GM19467 (cell line): ENCODE measurements around the gene MYOF.
"Not testable (repeated sequence)": the region's sequence is repeated elsewhere in the genome, so short reads cannot be mapped to it uniquely, and the experiment has no call there.

Experiments used
- ATAC-seq: cut with Tn5 transposase; IDR thresholded peaks from one replicate; pipeline ENCODE4 v1.9.1; 2021; ENCODE audit warnings: mild to moderate bottlenecking, moderate library complexity; ENCODE audit not compliant: unreplicated experiment

Gene MYOF

GRCh38 chr10:93485690-93486089 lies 3.6 kb upstream of the MYOF start:
- ATAC-seq, result no peak

- ATAC-seq, result no peak
Measured at GRCh38 chr10:93481637-93482144, 443 bp downstream of the MYOF start.

- no peak for ATAC-seq
Measured at GRCh38 chr10:93478873-93479272, 3.3 kb downstream of the MYOF start.

DNA sequence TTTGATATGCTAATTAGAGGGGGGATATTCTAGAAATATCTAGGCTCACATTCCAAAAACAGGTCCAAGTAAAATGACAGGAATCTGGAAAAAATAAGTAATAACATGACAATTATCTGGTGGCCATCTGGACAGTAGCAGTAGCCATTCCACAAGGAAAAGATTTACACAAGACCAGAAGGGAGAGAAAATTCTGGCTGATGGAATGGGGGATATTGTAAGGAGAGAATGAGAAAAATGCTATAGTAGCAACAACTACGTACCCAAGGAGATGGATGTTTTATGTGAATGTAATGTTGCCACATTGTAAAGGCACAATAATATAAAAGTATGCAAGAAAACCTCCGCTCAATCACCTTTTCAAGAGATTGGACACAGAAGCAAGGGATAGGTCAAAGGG lies 5.4 kb downstream of the MYOF start:
- ATAC-seq, result no peak

DNA sequence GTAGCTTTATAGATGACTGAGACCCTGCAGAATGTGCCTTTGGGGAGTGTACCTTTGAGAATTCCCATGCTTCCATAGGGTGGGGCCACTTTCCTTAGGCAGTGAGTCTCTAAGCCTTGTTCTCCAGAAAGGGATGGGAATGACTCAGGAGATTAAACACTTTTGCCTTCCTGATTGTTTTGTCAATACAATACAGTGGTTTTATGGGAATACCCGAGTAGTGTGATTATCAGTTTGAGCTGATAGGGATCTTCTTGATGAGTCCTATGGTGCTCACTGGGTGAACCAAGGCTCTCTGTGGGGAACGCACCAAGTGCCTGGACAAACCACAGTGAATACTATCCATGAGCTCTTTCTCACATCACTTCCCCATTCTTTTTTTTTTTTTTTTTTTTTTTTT lies 6.3 kb downstream of the MYOF start:
- no peak for ATAC-seq

GRCh38 chr10:93475227-93475626 lies 6.9 kb downstream of the MYOF start:
- no peak for ATAC-seq

- no peak for ATAC-seq
Measured at GRCh38 chr10:93473804-93474472, 8.2 kb downstream of the MYOF start.

- ATAC-seq, result no peak
Measured at GRCh38 chr10:93473161-93473560, 9.0 kb downstream of the MYOF start.

GRCh38 chr10:93471110-93471651 lies 11.0 kb downstream of the MYOF start:
- no peak for ATAC-seq

GRCh38 chr10:93469454-93469853 lies 12.7 kb downstream of the MYOF start:
- no peak for ATAC-seq

- no peak for ATAC-seq
Measured at GRCh38 chr10:93468461-93469213, 13.5 kb downstream of the MYOF start.

- not testable (repeated sequence) for ATAC-seq
Measured at GRCh38 chr10:93467635-93468034, 14.5 kb downstream of the MYOF start.

DNA sequence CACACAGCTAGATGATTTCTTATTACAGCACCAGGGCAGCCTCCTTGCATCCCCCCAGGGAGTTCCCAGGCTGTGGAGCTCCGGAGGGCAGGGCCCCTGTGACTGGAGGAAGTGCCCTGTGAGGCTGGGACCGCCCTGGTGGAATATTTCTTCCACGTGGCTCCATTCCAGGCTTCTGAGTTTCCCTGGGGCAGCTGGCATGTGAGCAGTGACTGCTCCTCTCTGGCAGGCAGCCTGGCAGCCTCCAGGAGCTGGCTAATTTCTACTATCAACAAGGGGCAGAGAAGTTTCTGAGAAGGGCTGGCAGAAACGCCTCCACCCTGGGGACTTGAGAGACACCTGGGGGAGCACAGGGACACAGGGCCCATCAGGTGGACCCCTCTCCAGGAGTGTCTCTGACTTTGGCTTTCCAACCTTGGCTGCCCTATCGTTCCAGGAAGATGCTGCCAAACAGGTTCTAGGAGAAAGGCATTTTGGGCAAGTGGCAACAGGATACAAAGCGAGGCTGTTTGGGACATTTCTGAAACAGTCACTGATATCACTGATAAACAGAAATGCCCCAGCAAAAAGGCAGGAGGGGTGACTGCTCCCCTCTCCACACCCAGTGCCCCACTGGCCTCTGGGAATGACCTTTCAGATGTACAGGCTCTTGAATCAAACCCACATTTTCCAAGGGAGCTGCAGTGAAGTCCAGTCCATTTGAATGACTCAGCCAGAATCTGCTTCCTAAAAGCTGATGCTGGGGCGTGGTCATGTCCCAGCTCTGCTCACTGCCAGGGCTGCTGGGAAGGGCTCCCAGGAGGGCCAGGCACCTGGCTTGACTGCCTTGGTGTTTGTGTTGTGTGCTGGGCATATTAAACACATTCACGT lies 16.1 kb downstream of the MYOF start:
- ATAC-seq, result no peak

DNA sequence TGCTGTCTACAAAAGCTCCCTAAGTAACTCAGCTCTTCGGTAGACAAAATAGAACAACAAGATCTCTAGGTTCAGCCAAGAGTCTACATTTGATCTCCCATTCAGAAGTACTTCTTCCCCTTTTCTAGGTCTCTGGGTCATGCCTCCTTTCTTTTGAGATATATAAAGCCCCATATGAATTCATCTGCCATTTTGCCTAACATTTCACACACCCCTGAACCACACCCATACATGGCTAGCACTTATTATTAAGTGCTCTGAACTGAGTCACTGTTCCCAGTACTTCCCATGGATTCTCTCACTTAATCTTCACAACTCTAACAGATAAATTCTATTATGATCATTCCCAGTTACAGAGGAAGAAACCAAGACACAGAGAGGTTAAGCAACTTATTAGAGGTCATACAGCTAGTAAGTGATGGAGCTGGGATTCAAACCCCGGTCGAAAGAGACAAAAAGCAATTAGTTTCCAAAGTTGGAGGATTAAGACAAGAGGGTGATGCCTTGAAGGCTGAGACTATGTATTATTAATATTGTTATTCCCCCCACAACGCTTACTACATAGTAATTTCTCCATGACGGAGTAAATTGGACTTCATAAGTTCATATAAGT lies 17.3 kb downstream of the MYOF start:
- no peak for ATAC-seq

DNA sequence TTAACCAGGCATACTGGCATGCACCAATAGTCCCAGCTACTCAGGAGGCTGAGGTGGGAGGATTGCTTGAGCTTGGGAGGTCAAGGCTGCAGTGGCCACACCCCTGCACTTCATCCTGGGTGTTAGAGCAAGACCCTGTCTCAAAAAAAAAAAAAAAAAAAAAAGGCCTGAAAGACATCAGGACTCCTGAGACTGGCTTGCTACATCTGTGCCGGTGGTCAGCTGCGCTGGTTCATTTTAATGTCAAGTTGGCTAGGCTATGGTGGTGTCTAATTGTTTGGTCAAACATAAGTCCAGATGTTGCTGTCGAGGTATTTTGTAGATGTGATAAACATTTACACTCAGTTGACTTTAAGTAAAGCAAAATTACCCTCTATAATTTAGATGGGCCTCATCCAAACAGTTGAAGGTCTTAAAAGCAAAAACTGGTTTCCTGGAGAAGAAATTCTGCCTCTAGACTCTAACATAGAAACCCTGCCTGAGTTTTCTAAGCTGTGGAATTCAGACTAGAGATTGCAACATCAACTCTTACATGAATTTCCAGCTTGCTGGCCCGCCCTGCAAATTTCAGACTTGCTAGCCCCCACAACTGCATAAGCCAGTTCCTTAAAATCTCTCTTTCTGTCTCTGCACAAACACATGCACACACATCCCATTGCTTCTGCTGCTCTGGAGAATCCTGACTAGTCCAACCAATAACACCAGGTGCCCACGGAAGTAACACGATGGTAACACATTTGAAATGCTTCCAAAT lies 18.2 kb downstream of the MYOF start:
- ATAC-seq, result no peak

DNA sequence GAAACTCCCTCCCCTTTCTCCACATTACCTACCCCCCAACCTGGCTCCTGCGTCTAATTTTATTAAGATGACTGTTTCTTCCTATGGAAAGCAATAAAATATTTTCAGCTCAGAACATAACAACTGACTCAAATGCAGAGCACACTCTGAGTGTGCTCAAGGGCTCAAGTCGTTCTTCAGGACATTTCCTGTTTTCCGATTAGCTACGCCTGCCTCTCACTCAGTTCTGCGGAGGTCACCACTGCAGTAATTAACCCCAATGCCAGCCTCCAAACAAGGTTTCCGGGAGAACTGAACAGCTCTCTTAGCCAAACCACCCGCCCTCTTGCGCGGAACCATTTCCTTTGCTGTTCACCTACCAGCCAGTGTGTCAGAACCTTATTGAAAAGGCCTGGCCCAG lies 19.3 kb downstream of the MYOF start:
- no peak for ATAC-seq

DNA sequence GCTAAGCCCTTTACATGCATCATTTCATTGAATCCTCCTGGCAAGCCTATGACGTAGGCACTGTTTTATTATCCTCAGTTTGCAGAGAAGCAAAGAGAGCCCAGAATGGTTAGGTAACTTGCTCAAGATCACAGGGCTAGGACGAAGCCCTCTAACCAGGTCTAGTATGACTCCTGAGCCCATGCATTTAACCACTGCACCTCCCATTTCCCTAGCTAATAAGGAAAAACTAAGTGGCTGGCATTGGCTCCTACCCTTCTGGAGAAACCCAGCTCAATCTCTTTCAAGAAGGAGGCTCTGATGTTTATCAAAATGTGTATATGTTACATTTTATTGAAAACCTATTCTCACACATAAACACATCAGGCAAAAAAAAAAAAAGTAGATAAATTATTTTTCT lies 19.8 kb downstream of the MYOF start:
- ATAC-seq, result no peak

- no peak for ATAC-seq
Measured at GRCh38 chr10:93461807-93462178, 20.3 kb downstream of the MYOF start.

DNA sequence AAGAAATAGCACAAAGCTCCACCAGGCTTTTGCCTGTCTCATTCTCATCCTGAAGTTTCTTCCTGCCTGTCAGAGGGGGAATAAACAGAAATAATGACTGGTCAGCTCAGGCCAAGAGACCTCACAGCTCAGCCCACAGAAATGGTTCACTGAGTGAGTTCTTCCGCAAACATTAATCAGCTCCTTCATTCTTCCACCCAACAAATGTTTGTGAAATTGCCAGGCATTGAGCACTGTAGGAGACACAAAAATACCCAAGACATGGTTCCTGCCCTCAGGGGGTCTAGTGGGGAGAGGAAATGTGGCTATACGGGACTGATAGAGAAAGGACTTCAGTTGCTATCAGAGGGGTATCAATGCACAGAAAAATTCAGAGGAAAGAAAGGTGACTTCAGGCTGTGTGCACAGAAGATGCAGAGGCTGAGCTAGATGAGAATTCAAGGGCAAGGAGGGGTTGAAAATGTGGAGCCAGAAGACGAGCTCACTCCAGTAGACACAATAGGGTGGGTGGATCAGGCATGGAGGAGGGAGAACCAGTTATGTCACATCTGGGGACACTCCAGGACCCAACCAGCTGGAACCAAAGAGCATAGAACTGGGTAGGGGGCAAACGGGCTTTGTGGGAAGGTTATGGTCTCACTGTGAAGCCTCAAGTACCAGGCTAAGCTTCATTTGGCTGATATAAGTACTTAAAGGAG lies 20.9 kb downstream of the MYOF start:
- no peak for ATAC-seq
